Ovary (tissue), 3 donors: Measurements from ENCODE around the gene EMP2.
"Not testable (repeated sequence)": the region's sequence is repeated elsewhere in the genome, so short reads cannot be mapped to it uniquely, and the experiment has no call there.

Experiments
- EP300 ChIP-seq: sonication (generic); formaldehyde crosslinking; IDR thresholded peaks from one replicate; pipeline ENCODE4 v1.6.1; 2017; ENCODE audit warnings: antibody characterized with exemption
- POLR2A ChIP-seq: fragments of 450-650 bp; IDR thresholded peaks from one replicate; pipeline ENCODE4 v1.6.1; 2017; ENCODE audit warnings: antibody characterized with exemption, mild to moderate bottlenecking, moderate library complexity
- TF ChIP-seq, protein P1 (sequence below), 3 donors: fragments of 450-650 bp in 2 of 3; fragments of 200-600 bp in 1 of 3; IDR thresholded peaks; one replicate each; pipeline versions ENCODE4 v1.5.1 to v1.8.0; 2016 to 2022; ENCODE audit warnings: antibody characterized with exemption in 3 of 3, mild to moderate bottlenecking in 1 of 3
- donor health status: DM: no; HTN: no; CAD: no.

DNA sequence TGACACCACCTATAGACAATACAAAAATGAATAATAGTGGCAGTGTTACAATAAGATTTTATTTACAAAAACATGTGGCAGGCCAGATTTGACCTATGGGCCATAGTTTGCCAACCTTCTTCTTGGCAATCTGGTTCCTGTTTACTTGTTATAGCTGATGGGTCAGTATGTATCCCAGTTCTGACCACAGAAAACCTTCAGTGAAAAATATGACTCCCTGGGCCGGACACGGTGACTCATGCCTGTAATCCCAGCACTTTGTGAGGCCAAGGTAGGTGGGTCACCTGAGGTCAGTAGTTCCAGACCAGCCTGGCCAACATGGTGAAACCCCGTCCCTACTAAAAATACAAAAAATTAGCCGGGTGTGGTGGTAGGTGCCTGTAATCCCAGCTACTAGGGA lies 46.8 kb downstream of the EMP2 start:
- TF ChIP-seq POLR2A, EP300: not testable (repeated sequence)
- TF ChIP-seq, protein P1, sequence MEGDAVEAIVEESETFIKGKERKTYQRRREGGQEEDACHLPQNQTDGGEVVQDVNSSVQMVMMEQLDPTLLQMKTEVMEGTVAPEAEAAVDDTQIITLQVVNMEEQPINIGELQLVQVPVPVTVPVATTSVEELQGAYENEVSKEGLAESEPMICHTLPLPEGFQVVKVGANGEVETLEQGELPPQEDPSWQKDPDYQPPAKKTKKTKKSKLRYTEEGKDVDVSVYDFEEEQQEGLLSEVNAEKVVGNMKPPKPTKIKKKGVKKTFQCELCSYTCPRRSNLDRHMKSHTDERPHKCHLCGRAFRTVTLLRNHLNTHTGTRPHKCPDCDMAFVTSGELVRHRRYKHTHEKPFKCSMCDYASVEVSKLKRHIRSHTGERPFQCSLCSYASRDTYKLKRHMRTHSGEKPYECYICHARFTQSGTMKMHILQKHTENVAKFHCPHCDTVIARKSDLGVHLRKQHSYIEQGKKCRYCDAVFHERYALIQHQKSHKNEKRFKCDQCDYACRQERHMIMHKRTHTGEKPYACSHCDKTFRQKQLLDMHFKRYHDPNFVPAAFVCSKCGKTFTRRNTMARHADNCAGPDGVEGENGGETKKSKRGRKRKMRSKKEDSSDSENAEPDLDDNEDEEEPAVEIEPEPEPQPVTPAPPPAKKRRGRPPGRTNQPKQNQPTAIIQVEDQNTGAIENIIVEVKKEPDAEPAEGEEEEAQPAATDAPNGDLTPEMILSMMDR (IDR thresholded peaks at IDR 0.05): not testable (repeated sequence)
